Testis (tissue), 3 donors: ENCODE results near the gene LIN28A. TPM values are rescaled to one million over a fixed set of nuclear protein-coding genes. Genes with fewer than 3 reads are reported as not detected.
"Not testable (repeated sequence)": the region's sequence is repeated elsewhere in the genome, so short reads cannot be mapped to it uniquely, and the experiment has no call there.

ENCODE experiments used
- DNase-seq: peaks from one replicate; pipeline ENCODE4 v3.0.0-alpha.2; 2019
- H3K27ac ChIP-seq, 2 donors: fragments of 200-600 bp; sonication (generic); one replicate each; pipeline ENCODE4 v1.5.1; 2019
- H3K27me3 ChIP-seq: fragments of 200-600 bp; sonication (generic); one replicate; pipeline ENCODE4 v1.5.1; 2019
- H3K36me3 ChIP-seq: fragments of 200-600 bp; sonication (generic); one replicate; pipeline ENCODE4 v1.5.1; 2017; ENCODE audit warnings: low read depth; ENCODE audit errors: missing control alignments
- H3K4me1 ChIP-seq: fragments of 200-600 bp; sonication (generic); one replicate; pipeline ENCODE4 v1.5.1; 2019
- H3K4me3 ChIP-seq, 2 donors: fragments of 200-600 bp; sonication (generic); one replicate each; pipeline ENCODE4 v1.5.1; 2017 to 2019
- H3K9me3 ChIP-seq: fragments of 200-600 bp; sonication (generic); one replicate; pipeline ENCODE4 v1.5.1; 2017
- POLR2A ChIP-seq: fragments of 450-650 bp; IDR thresholded peaks from one replicate; pipeline ENCODE4 v1.6.1; 2017; ENCODE audit warnings: antibody characterized with exemption, mild to moderate bottlenecking, moderate library complexity
- WGBS, 2 donors: methylation state at CpG; one replicate each; pipeline ENCODE4 v1.1.5; 2018; 5-methylcytosine and 5-hydroxymethylcytosine counted together
- intact Hi-C: fragments of 100-400 bp; cut with DNase I; formaldehyde crosslinking; loops from one replicate; pipeline ENCODE4 v1.15.1; 2023; ENCODE audit warnings: low total_unique reads
- polyA plus RNA-seq: library from polyadenylated mRNA; stranded (reverse); fragments of 350-450 nt; fragmentation: Illumina TruSeq; extraction: RNeasy Lipid Tissue Mini Kit (QIAGEN cat#74804); gene quantifications from one replicate; pipeline ENCODE4 v1.2.3, GENCODE V29; 2014; ENCODE audit warnings: low read depth, low replicate concordance; ENCODE audit not compliant: insufficient read depth
- total RNA-seq, 2 donors: library from RNA; depleted of rRNA; stranded (reverse); fragments of >200 nt; gene quantifications; one replicate each; pipeline ENCODE4 v1.2.3, GENCODE V29; 2016
- TF ChIP-seq, protein P1 (sequence below), 3 experiments: fragments of 450-650 bp in 2 of 3; fragments of 200-600 bp in 1 of 3; sonication (generic) in 1 of 3; IDR thresholded peaks; one replicate each; pipeline ENCODE4 v1.5.1; 2016 to 2019; ENCODE audit warnings: antibody characterized with exemption in 3 of 3, mild to moderate bottlenecking in 2 of 3, moderate library complexity in 1 of 3

LIN28A gene
- total and polyA plus RNA-seq, 3 donors from 2014 or later: 1.5 to 3.9 (median 3.6) TPM

- Histone ChIP-seq H3K36me3 (no peaks in the 10 kb centered on the region), H3K4me3 (no peak overlapping the region), H3K9me3 (no peaks in the 10 kb centered on the region), H3K27ac (no peak overlapping the region), H3K27me3 (no peaks in the 10 kb centered on the region), H3K4me1 (no peaks in the 10 kb centered on the region)
- intact Hi-C loops: no loop called here
- TF ChIP-seq, protein P1, sequence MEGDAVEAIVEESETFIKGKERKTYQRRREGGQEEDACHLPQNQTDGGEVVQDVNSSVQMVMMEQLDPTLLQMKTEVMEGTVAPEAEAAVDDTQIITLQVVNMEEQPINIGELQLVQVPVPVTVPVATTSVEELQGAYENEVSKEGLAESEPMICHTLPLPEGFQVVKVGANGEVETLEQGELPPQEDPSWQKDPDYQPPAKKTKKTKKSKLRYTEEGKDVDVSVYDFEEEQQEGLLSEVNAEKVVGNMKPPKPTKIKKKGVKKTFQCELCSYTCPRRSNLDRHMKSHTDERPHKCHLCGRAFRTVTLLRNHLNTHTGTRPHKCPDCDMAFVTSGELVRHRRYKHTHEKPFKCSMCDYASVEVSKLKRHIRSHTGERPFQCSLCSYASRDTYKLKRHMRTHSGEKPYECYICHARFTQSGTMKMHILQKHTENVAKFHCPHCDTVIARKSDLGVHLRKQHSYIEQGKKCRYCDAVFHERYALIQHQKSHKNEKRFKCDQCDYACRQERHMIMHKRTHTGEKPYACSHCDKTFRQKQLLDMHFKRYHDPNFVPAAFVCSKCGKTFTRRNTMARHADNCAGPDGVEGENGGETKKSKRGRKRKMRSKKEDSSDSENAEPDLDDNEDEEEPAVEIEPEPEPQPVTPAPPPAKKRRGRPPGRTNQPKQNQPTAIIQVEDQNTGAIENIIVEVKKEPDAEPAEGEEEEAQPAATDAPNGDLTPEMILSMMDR (IDR thresholded peaks at IDR 0.05): no peak
- TF ChIP-seq POLR2A: no peak
- DNase-seq: no peak
- WGBS, 2 donors: 95 to 100% methylated on average over 4 of the region's 4 CpGs
These were observed 34.6 kb upstream of the LIN28A start for GRCh38 chr1:26376050-26376449.

DNA sequence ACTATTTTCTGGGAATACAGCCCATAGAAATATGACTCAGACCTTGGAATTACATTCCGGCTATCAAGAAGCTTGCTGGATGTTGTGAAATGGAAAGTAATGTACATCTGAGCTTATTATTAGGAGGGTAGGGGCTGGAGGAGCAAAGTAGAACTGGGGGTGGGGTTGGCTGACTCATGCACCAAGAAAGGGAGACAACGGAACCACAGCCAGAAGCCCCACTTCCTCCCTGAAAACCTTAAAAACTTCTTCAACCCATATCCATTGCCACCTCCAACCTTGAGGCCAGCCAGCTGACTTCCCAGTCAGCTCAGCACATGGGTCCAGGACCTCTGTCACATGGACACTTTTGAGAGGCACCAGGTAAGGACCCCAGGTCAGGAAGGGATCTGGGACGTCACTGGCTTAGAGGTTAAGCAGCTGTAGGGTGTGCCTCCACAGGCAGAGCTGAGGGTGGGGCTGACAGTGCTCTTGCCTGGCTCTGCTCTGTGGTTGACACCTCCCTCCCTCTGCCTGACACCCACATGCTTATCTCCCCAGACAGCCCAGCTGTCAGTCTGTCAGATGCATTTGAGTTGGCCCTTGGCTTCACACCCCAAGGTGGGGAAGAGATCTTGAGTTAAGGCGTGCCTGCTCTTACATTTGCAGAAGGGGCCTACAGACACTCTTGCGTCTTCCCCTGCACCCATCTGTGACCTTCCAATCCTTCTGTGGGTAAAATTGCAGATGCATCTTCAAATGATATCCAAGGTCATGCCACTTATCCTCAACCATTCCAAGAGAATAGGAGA lies 32.3 kb upstream of the LIN28A start:
- no peak overlapping the region for H3K27ac ChIP-seq
- 60 to 62% methylated on average over 5 of the region's 5 CpGs for WGBS, 2 donors
- no peaks in the 10 kb centered on the region for H3K9me3 ChIP-seq
- no peaks in the 10 kb centered on the region for H3K4me1 ChIP-seq
- H3K27me3 ChIP-seq: no peaks in the 10 kb centered on the region
- H3K36me3 ChIP-seq: no peaks in the 10 kb centered on the region
- no peak for DNase-seq
- TF ChIP-seq, protein P1 (IDR thresholded peaks at IDR 0.05): no peak
- no peak for TF ChIP-seq POLR2A
- intact Hi-C loops: no loop called here
- no peak overlapping the region for H3K4me3 ChIP-seq

DNA sequence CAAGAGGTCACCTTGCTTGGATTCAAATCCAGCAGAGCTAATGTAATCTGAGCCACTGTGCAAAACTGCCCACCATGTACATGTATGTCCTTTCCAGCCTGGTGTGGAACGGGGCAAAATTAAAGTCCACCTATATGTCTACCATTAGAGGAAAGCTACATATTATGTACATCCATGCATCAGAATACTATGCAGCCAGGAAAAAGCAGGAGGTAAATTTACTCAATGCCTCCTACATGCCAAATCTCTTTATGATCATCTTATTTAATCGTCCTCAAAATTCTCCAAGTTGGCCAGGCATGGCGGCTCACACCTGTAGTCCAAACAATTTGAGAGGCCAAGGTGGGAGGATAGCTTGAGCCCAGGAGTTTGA lies 31.8 kb upstream of the LIN28A start:
- intact Hi-C loops: no loop called here
- no peak overlapping the region for H3K27ac ChIP-seq
- 75 to 92% methylated on average over 3 of the region's 3 CpGs for WGBS, 2 donors

GRCh38 chr1:26384076-26384475 lies 26.5 kb upstream of the LIN28A start:
- Histone ChIP-seq H3K27ac (no peak overlapping the region), H3K27me3 (no peaks in the 10 kb centered on the region), H3K36me3 (no peaks in the 10 kb centered on the region), H3K9me3 (no peaks in the 10 kb centered on the region), H3K4me1 (no peaks in the 10 kb centered on the region), H3K4me3 (no peak overlapping the region)
- 80 to 85% methylated on average over 3 of the region's 3 CpGs for WGBS, 2 donors
- DNase-seq: no peak
- intact Hi-C loops: no loop called here
- TF ChIP-seq, protein P1 (IDR thresholded peaks at IDR 0.05): no peak
- TF ChIP-seq POLR2A: no peak

More for the DNA sequence above, 31.8 kb upstream of the LIN28A start:
- Histone ChIP-seq H3K4me3 (no peak overlapping the region), H3K9me3 (no peaks in the 10 kb centered on the region), H3K4me1 (no peaks in the 10 kb centered on the region), H3K36me3 (no peaks in the 10 kb centered on the region), H3K27me3 (no peaks in the 10 kb centered on the region)
- no peak for TF ChIP-seq POLR2A
- TF ChIP-seq, protein P1 (IDR thresholded peaks at IDR 0.05): no peak
- DNase-seq: no peak

- WGBS, 2 donors: 71 to 84% methylated on average over 3 of the region's 3 CpGs
- intact Hi-C loops, H3K27ac ChIP-seq: not testable (repeated sequence)
These were observed 25.6 kb upstream of the LIN28A start for GRCh38 chr1:26385063-26385462.

More at GRCh38 chr1:26385063-26385462, 25.6 kb upstream of the LIN28A start:
- not testable (repeated sequence) for H3K4me1 ChIP-seq, H3K36me3 ChIP-seq, DNase-seq, H3K9me3 ChIP-seq, H3K27me3 ChIP-seq, H3K4me3 ChIP-seq
